Choroid plexus epithelial cell (primary cell): ENCODE data around the gene FSD1.

Source experiments
- DNase-seq: peaks from one replicate; pipeline ENCODE4 v3.0.0-alpha.2; 2010; ENCODE audit warnings: low read depth
- H3K4me3 ChIP-seq: 2 replicates; pipeline ENCODE4 v1.5.1; 2011; ENCODE audit warnings: low read depth, mild to moderate bottlenecking, control low read depth, low read length, moderate library complexity
- CTCF ChIP-seq: conservative IDR thresholded peaks from 2 replicates; pipeline ENCODE4 v1.5.1; 2011; ENCODE audit warnings: low read depth, mild to moderate bottlenecking, control low read depth, inconsistent platforms, low read length, moderate library complexity

Gene FSD1

GRCh38 chr19:4320419-4320818 lies 16.0 kb downstream of the FSD1 start:
- H3K4me3 ChIP-seq = no peak overlapping the region
- DNase-seq = no peak
- no peak for TF ChIP-seq CTCF

GRCh38 chr19:4322942-4323665 lies 18.7 kb downstream of the FSD1 start:
- H3K4me3 ChIP-seq = no peak overlapping the region
- no peak for TF ChIP-seq CTCF
- DNase-seq = no peak

- DNase-seq = no peak
- no peak overlapping the region for H3K4me3 ChIP-seq
- no peak for TF ChIP-seq CTCF
Measured at GRCh38 chr19:4323692-4324091, 19.3 kb downstream of the FSD1 start.

- DNase-seq = no peak
- no peak for TF ChIP-seq CTCF
- no peak overlapping the region for H3K4me3 ChIP-seq
Measured at GRCh38 chr19:4324228-4324627, 19.8 kb downstream of the FSD1 start.

GRCh38 chr19:4326215-4326836 lies 21.9 kb downstream of the FSD1 start:
- H3K4me3 ChIP-seq = no peak overlapping the region

GRCh38 chr19:4326837-4327251 lies 22.4 kb downstream of the FSD1 start:
- H3K4me3 ChIP-seq = peak overlapping the region; percentile 20
- DNase-seq = no peak
- no peak for TF ChIP-seq CTCF

More at GRCh38 chr19:4326215-4326836, 21.9 kb downstream of the FSD1 start:
- no peak for TF ChIP-seq CTCF
- DNase-seq = no peak
